Epithelial cell of esophagus (primary cell): ENCODE measurements around the gene NME5.
"Not testable (repeated sequence)": the region's sequence is repeated elsewhere in the genome, so short reads cannot be mapped to it uniquely, and the experiment has no call there.

Experiments
- DNase-seq: peaks from one replicate; pipeline ENCODE4 v3.0.0; 2010; ENCODE audit warnings: low read depth
- H3K4me3 ChIP-seq: 2 replicates; pipeline ENCODE4 v1.5.1; 2011; ENCODE audit warnings: mild to moderate bottlenecking, low read length, control low read depth
- TF ChIP-seq, protein P1 (sequence below): IDR thresholded peaks from 2 replicates; pipeline ENCODE4 v1.5.1; 2011; ENCODE audit warnings: low read depth, mild to moderate bottlenecking, low read length, control low read depth, inconsistent platforms; ENCODE audit not compliant: insufficient read depth; ENCODE audit errors: missing control alignments

Gene NME5

DNA sequence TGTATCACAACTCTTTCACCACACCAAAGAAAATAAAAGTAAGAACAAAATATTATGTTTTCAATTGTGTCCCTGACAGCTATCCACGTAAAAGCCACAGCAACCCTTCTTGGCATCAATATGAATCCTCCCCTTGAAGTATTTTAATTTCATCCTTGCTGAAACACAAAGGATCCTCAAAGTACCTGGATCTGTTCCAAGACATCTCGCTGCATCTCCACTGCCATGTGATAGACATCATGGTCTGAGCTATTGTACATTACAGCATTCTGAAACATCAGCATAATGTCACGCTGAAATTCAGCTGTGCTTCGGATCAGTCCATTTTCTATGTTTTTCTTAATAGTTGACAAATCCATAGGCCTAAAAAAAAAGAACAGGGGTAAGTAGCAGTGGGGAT, 21.5 kb upstream of the NME5 start:
- DNase-seq = no peak
- TF ChIP-seq, protein P1, sequence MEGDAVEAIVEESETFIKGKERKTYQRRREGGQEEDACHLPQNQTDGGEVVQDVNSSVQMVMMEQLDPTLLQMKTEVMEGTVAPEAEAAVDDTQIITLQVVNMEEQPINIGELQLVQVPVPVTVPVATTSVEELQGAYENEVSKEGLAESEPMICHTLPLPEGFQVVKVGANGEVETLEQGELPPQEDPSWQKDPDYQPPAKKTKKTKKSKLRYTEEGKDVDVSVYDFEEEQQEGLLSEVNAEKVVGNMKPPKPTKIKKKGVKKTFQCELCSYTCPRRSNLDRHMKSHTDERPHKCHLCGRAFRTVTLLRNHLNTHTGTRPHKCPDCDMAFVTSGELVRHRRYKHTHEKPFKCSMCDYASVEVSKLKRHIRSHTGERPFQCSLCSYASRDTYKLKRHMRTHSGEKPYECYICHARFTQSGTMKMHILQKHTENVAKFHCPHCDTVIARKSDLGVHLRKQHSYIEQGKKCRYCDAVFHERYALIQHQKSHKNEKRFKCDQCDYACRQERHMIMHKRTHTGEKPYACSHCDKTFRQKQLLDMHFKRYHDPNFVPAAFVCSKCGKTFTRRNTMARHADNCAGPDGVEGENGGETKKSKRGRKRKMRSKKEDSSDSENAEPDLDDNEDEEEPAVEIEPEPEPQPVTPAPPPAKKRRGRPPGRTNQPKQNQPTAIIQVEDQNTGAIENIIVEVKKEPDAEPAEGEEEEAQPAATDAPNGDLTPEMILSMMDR = no peak
- H3K4me3 ChIP-seq = no peak overlapping the region

DNA sequence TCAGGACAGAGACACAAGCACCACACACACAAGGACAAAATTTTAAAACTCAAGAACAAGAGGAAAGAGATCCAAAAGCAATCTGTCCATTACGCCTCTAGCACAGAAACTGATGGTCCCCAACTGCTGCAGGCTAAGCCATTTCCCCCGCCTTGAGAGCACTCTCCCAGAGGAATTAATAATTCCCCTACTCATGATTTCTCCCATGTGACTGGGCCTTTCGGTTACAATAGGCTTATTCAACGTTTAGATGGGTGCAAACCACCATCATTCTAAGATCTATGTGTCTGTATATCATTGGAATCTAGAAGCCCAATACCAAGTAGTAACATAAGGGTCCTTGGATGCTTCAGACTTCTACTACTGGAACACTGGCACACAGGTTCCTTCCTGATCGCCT, 20.4 kb upstream of the NME5 start:
- TF ChIP-seq, protein P1 = no peak
- DNase-seq = no peak
- H3K4me3 ChIP-seq = no peak overlapping the region

DNA sequence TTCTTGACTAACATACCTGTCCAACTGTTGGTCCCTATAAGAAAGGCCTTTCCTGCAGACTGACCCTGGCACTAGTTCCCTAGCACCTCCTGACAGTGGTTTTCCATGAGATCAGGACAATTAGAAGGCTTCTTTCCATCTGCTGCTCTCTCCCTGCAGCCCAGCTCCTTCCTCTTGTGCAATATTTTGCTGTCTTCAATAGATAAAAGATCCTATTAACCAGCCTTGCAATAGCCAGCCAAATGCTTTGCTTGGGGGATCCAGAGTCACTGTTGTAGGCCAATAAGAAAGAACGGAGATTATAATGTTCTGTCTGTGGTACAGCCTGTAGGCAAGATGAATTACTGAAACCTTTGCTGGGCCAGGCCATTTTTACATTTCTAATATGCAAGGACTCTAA, 18.4 kb upstream of the NME5 start:
- no peak for DNase-seq
- no peak overlapping the region for H3K4me3 ChIP-seq
- TF ChIP-seq, protein P1 = no peak

DNA sequence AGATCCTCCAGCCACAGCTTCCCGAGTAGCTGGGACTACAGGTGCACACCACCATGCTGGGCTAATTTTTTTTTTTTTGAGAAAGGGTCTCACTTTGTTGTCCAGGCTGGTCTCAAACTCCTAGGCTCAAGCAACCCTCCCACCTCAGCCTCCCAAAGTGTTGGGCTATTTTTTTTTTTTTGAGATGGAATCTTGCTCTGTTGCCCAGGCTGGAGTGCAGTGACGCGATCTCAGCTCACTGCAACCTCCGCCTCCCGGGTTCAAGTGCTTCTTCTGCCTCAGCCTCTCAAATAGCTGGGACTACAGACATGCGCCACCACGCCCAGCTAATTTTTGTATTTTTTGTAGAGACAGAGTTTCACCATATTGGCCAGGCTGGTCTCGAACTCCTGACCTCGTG, 16.7 kb upstream of the NME5 start:
- not testable (repeated sequence) for DNase-seq, H3K4me3 ChIP-seq

DNA sequence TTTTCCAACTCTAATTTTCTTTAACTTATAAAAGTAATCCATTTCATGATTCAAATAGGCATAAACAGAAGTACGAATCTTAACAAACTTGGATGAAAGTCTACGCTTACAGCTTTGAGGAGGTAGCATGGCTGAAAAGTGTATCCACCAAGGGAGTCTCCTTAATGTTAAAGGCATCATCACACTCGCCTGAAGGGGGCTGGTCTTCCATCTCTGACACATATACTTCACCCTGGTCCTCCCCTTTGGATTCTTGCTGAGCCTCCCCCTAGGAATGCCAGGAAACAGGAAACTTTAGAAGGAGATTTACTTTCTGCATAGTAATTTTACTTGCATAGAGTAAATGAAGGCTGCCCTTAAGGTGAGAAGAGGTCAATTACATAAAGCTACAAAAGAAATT, 10.3 kb upstream of the NME5 start:
- no peak overlapping the region for H3K4me3 ChIP-seq
- peak; percentile 25 for DNase-seq
- TF ChIP-seq, protein P1 = no peak

DNA sequence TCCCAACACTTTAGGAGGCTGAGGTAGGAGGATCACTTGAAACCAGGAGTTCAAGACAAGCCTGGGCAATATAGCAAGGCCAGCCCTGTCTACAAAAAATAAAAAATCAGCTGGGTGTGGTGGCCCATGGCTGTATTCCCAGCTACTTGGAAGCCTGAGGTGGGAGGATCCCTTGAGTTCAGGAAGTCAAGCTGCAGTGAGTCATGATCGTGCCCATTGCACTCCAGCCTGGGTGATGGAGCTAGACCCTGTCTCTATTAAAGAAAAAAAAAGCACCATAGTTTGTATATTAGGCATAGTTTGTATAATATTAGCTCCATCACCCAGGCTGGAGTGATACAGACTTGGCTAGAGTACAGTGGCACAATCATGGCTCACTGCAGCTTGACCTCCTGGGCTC, 9.6 kb upstream of the NME5 start:
- no peak overlapping the region for H3K4me3 ChIP-seq
- TF ChIP-seq, protein P1 = no peak
- peak; percentile 90 for DNase-seq

DNA sequence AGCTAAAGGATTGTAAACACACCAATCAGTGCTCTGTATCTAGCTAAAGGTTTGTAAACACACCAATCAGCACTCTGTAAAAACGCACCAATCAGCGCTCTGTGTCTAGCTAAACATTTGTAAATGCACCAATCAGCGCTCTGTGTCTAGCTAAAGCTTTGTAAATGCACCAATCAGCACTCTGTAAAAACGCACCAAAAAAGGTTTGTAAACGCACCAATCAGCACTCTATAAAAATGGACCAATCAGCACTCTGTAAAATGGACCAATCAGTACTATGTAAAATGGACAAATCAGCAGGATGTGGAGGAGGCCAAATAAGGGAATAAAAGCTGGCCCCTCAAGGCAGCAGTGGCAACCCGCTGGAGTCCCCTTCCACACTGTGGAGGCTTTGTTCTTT, 4.3 kb upstream of the NME5 start:
- H3K4me3 ChIP-seq, DNase-seq: not testable (repeated sequence)

DNA sequence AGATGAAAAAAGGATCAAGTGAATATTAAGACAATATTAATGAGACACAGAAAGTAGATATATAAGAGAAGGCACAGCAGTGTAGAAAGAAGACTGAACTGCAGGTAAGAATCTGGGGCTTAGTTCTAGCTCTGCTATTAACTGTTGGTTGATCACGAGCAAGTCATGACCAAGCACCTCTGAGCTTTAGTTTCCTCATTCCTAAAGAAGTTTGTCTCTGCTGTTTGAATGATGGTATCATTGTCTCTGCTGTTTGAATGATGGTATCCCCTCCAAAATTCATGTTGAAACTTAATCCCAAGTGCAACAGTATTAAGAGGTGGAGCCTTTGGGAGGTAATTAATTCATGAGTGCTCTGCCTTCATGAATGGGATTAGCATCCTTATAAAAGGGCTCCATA, 2.5 kb upstream of the NME5 start:
- TF ChIP-seq, protein P1 = no peak
- DNase-seq = peak; percentile 46
- H3K4me3 ChIP-seq = no peak overlapping the region
